Activated T-helper 9 cell treated with anti-CD3 and anti-CD28 coated beads, Interleukin-2, amount 50 U/mL, for 16 hours (primary cell): ENCODE measurements around the gene DDX41.
"Not testable (repeated sequence)": the region's sequence is repeated elsewhere in the genome, so short reads cannot be mapped to it uniquely, and the experiment has no call there.

Experiments used
- DNase-seq: peaks from one replicate; pipeline ENCODE4 v3.0.0-alpha.2; 2020; ENCODE audit warnings: low read depth

Gene DDX41

DNA sequence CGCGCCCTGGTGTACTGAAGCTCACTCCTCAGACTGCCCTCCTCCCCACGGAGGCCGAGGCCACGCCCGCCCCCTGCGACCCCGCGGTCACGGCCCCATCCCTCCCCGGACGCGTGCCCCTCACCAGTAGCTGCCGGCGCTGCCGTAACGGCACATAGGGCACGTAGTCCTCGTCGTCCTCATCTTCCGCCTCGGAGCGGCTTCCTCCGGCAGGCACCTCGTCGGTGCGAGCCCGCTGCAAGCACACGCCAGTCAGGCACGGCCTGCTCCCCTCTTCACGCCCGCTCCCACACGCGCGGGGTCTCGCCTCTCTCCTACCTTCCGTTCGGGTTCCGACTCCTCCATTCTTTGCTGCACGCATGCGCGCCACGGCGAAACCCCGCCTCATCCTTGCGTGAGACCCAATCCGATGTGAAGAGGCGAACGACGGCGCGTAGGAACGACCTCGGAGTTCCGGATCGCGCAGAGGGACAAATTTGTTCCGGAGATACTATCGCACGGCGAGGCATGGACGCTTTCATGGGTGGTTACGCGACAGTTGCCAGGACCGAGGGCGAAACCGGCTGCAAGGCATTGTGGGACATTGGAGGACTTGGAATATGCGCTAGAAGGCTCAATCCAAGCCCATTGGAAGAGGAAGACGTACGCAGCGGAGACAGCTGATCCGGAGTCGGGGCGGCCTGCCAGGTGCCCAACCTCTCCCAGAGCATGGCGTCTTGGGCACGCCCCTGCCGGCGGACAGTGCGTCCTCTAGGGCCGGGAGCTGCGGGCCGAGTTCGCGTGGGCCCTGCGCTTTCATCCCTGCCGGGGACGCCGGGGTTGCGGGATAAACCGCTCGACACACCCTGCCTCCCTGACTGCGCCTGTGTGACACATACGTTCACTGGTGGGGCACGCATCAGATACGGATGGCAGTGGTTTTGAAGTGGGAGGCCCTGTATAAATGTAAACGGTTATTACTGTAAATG, at the start of gene DDX41:
Gene DDX41 (minus strand): TSS at position 361 of the 968 bp plus-strand sequence. CDS start 16 bp downstream, at position 345.
- DNase-seq = peak; percentile 94

DNA sequence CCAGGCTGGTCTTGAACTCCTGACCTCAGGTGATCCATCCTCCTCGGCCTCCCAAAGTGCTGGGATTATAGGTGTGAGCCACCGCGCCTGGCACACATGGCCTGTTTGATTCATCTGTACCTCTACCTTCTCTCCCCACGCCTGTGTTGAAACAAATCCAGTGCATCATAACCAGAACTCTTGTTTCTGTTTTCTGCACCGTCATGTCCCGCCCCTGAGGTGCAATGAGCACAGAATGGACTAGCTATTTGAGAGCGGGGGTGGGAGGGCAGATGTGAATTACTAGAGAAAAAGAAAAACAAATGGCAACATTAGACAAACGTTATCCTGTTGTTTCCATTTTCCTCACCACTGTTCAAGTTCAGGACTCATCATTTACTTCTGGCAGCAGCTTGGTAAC, 48.3 kb upstream of the DDX41 start:
- no peak for DNase-seq

DNA sequence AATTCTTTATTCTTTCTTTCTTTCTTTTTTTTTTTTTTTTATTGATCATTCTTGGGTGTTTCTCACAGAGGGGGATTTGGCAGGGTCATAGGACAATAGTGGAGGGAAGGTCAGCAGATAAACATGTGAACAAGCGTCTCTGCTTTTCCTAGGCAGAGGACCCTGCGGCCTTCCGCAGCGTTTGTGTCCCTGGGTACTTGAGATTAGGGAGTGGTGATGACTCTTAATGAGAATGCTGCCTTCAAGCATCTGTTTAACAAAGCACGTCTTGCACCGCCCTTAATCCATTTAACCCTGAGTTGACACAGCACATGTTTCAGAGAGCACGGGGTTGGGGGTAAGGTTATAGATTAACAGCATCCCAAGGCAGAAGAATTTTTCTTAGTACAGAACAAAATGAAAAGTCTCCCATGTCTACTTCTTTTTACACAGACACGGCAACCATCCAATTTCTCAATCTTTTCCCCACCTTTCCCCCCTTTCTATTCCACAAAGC, 42.7 kb upstream of the DDX41 start:
- not testable (repeated sequence) for DNase-seq

DNA sequence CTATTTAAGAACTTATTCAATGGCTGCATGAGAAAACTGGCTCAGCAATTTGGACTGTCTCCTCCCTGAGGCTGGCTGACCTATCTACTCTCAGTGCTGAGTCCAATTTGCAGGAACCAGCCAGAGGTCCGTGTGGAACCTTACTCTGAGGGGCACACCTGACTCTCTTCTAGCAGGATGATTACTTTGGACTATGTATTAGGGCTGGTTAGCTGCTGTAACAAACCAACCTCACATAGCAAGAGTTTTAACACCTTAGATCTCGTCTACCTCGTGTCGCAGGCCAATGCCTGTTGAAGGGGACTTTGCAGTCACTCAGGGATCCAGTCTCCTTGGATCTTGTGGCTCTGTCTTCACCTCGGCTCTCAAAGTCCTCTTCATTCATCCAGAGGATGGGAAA, 41.0 kb upstream of the DDX41 start:
- DNase-seq = no peak

DNA sequence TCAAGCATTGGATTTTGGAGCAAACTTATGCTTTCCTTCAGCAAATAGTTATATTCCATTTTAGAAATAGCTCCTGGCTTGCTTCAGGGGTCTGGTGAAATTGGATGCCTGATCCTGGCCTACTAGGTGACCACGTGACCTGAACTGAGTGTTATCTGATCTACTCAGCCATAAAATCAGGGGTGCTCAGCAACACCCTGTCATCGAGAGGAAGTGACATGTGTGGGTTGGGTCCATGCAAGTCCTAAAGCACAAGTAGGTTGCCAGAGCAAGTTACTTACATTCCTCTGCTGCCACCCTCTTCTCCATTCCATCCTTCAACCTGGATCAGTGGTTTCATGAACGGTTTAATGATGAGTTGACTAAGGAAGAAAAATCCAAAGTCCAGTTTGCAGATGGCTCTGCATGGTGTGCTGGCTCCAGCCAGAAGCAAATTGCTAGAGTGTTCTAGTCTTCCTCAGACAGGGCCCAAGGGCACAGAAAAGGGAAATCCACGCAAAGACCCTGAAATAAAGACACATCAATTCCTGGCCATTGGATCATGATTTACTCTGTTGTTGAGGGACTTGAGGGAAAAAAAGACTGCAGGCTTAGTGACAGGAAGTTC, 40.4 kb upstream of the DDX41 start:
- no peak for DNase-seq

DNA sequence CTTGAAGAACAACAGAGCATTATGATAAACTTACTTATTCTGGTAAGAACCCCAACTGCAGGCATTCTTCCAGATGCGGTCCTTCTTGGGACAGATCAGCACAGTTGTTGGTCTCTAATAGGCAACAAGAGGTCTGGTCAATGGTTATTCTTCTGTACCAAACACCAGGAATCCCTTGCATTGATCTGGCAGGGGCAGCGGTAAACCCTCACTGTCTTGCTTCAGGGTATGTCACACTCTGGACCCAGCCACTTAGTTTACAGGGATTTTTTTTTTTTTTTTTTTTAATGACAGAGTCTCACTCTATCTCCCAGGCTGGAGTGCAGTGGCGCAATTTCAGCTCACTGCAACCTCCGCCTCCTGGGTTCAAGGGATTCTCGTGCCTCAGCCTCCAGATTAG, 38.9 kb upstream of the DDX41 start:
- DNase-seq = no peak

DNA sequence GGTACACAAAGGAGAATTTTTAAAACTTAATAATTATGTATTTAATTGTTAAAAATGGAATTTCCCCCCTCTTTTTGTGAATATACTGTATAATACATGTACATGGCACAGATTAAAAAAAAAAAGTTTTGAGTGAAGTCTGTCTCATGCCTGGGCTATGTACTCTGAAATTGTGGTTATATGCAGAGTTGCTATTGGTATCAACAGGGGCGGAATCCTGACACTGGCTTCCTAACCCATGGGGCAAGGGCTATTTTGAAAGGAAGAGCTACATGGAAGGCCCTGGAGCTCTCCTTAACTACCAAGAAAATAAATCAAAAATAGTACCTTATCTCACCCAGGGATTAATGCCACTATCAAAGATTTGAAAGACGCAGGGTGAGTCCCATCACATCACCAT, 38.5 kb upstream of the DDX41 start:
- no peak for DNase-seq

DNA sequence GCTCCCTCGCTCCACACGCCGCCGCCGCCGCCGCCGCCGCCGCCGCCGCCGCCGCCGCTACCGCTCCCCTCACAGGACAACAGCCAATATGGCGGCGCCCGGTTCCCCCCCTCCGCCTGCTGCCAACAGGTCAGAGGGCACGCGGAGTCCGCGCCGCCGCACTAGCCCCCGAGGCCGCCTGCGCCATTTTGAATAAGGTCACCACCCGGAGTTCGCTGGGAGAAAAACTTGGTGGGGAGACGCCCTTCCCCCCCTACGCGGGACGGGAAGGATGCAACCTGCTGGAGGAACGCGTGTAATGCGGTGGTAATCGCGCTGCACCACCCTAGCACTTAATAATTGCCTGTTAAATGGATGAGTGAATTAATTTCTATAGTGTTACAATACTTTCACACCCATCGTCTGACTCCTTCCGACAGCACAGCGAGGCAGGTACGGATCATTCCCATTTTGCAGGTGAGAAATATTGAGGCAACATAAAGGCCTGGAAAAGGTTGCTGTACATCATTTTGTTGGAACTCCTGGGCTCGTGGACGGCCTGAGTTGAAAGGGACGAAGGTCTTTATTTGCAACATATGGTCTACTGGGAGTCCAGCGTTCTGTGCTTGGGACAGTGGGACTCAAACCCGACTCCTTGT, 37.8 kb upstream of the DDX41 start, which contains the start of gene FAM193B:
Gene FAM193B (minus strand): TSS at position 90 of the 638 bp plus-strand sequence. CDS start 105 bp downstream, outside the sequence.
- DNase-seq = peak; percentile 93

DNA sequence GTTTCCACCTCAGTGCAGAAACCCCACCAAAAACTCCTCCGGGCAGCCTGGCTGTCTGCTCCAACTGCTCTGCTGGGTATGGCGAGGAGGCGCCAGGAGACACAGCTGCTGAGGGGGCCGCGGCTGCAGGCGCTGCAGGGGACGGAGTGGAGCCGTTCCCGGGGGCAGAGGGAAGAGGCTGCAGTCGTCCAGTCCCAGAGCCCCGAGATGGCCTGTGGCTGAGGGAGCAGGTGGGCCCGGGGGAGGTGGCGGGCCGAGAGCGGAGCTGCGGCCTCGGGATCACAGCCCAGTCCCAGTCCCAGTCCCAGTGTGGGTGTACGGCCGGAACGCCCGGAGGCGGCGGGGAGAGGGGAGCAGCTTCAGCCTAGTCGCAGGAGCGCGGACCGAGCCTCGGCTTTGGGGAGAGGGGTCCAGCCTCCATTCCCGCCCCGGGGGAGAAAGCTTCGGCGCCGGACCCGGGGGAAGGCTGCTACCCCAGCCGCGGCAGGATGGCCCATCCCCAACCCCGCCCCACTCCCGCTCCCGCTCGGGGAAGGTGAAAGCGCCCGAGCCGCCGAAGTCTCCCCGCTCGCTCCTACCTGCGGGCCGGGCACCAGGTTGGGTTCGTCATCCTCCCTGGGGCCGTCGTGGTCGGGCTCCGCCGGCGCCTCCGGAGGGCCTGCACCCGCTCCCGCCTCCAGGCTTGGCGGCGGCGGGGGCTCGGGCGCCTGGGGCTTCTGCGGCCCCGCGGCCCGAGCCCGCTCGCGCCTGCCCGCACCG, 37.1 kb upstream of the DDX41 start:
- DNase-seq = peak; percentile 30

DNA sequence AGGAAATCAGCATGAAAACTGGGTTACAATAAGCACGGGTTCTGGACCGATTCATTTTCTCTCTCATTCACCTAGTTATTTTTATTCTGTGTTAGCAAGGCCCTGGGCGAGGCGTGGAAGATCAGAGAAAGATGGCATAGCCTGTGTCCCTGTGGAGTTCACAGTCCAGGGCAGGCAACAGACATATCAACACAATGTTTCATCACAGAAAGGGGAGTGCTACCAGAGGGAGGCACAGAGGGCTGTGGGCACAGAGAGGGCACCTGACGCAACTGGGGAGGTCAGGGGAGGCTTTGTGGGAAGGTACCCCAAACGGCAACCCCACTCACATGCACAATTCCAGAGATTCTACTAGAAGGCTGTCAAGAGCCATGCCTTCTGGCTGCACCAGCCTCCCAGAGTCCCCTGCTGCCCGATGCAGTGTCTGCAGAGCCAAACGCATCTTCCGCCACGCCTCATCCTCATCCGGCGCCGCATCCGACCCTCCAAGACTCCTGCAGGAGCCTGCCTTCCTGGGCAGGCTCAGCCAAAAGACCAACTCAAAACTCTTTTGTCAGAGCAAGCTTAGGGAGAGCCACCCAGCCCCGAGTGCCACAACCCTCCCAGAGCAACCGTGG, 36.2 kb upstream of the DDX41 start:
- DNase-seq = no peak

DNA sequence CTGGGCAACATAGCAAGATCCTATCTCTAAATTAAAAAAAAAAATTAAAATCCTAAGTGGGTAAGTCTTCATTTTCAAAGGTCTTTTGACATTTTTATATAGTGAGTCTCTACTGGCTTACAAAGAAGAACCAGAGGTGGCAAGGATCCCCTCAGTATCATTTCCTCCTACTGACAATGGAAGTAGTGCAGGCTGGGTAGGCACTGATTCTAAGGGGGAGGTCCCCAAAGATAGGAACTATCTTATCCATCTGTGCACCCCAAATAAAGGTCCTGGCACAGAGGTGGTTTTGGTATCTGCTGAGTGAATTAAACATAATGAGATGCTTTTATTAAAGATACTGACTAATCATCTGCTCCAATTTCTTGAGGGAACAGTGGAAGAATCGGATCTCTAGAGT, 33.4 kb upstream of the DDX41 start:
- DNase-seq = no peak

DNA sequence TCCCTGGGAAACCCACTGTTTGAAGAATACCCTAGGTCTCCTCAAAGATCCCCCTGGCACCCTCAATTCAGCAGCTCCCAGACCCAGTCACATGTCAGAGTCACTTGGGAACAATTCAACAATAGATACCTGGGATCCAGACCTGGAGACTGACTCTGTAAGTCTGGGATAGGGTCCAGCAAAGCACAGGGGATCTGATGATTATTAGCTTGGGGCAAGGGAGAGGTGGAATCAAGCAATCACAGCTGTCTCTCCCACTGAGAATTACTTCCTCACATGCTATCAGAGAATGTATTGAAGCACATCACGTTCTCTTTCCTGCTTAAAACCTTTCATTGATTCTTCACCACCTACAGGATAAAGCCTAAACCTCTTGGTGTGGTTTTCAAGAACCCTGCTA, 31.7 kb upstream of the DDX41 start:
- DNase-seq = no peak

DNA sequence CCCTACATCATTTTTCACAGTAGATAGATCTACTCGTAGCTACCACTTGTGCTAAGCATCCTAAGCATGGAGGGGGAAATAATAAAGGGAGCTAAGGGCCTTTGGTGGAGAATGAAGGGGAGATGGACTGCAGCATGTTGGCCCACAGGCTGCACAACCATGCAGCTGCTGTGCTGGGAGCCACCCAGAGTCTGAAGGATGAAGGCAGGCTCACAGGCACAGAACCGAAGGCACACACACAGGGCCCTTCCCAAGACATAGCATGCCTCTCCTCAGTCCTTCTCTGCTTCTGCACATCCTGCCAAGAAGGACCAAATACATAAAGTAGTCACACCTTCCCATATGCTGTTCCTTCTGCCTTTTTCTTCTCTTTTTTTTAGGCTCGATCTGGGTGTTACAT, 31.0 kb upstream of the DDX41 start:
- no peak for DNase-seq

DNA sequence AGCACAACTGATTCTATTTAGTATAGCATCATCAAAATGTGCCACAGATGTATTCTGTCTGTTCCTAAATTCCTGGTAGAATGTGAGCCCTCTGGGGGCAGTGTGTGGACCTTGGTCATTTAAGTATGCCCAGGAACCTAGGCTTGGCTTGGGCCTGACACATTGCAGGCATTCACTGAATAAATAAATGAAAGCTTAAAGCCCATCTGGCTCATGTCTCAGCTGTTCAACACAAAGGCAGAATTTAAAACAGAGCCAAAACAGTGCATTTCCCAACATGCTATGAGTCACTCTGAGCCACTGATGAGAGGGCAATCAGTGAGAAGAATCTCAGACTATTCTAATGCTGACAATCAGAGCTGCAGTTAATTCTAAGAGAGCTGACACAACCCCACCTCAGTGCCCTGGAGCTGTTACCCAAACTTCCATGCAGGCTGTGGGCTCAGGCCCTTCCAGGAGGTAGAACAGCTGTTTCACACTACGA, 29.5 kb upstream of the DDX41 start:
- no peak for DNase-seq

DNA sequence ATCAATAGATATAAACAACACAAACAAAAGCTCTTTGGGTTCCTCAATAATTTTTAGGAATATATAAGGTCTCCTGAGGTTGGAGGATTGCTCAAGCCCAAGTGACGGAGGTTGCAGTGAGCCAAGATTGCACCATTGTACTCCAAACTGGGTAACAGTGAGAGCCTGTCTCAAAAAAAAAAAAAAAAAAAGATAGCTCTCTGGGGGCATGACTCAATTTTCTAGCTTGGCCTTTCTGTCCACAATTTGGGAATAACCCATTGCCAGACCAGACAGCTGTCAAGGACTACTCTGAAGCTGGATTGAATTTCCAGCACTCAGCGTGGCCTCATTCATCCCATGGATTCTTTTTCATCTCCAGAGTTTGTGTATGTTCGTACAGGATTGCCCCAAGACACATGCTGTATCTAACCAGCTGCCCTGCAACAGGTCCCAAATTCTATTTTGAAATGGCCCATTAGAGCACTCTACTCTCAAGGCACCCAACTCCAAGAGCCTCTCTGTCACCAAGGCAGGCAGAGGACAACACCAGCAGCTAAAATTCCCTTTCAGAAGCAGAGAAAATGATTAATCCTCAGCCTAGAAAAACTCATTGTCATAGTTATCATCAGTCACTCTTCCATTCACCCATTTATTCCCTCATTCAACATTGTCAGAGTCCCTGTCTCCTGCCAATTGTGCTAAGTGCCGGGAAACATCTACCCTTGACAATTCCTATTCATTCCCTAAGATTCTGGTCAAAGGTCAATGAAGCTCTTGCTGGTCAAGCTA, 28.9 kb upstream of the DDX41 start:
- no peak for DNase-seq

DNA sequence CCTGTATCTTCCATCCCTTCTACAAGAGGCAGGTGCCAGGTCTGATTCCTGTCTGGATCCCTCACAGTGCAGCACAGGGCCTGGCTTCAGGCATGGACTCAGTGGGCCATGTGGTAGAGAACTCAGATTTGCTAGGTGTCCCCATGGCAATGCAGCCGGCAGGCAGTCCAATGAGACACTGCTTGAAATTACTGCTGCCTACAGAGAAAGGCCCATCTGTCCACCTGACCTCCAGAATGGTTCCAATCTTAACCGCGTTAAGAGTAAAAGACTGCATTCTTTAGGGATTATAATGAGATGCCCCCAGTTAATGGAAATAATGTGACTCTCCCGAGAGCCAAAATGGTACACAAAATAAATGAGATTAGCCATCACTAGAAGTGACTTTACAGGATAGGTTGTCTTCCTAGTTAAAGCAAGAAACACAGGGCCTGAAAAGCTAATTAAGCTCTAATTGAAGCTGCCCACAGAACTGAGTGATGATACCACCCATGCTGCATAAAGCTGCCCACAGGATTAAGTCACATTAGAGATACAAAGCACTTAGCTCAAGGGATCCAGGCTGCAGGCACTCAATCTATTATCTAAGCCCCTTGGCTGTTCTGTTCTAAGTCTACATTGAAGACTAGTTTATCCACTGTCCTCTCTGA, 26.2 kb upstream of the DDX41 start:
- DNase-seq = no peak

DNA sequence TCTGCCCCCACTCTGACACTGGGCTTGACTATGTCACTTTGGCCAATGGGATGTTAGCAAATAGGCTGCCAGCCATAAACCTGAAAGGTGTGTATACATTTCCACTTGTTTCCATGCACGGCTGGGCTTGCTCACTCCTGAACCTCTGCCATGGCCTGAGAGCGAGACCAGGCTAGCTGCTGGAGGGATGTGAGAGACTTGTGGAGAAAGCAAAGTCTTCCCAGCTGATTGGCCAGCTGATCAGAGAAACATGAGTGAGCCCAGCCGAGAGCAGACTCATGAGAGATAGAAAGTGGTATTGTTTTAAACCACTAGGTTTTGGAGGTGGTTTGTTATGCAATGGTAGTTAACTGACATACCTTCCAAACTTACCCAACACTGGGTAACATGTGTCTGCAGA, 23.7 kb upstream of the DDX41 start:
- no peak for DNase-seq

DNA sequence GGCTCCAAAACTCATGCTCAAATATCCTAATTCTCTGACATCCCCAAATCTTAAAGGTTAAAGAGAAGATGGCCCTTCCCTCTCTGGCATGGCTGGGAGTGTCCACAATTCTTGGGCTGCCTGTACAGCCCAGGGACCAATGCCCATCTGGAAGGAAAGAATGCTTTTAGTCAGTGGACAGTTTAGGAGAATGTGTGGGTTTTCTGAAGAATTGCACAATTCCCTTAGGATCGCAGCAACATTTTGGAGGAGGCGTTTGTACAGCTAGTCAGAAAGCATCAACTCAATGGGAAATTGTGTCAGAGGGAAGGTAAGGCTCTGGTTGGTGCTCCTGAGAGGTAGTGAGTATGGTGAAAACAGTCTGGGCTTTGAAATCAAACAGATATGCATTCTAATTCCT, 22.6 kb upstream of the DDX41 start:
- DNase-seq = no peak

DNA sequence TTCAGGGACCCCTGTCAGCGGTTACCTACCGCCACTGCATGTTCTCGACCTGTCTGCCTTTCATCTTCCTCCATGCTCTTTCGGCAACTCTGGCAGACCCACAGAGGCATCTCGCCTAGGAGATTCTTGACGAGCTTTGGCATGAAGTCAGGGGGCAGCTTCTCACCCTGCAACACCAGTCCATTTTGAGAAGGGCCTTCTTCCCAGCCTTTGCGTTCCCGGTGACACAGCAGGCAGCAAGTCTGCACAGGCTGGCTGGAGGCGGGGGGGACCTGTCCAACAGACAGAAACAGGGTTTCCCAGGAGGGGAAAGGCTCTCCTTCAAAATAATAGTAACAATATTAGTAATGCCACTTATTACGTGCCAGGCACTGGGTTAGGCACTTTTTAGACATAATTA, 22.1 kb upstream of the DDX41 start:
- DNase-seq = no peak
